H1 (cell line): Measurements from ENCODE around the gene FHL5. TPM values are rescaled to one million over a fixed set of nuclear protein-coding genes. Genes with fewer than 3 reads are reported as not detected.
A peak's percentile ranks its signal among the peaks of the same experiment; 100 is the strongest.

Source experiments
- CTCF ChIA-PET: fragments of 300-600 bp; sonication (Branson Sonifier 250); formaldehyde crosslinking; loops from one replicate; lab custom pipeline; 2021; ENCODE audit not compliant: partially characterized antibody; lab: Charles Lee
- POLR2A ChIA-PET: fragments of 300-600 bp; sonication (Branson Sonifier 250); formaldehyde crosslinking; loops from one replicate; lab custom pipeline; 2021; ENCODE audit warnings: inconsistent platforms; ENCODE audit not compliant: partially characterized antibody; lab: Charles Lee
- DNase-seq, 2 experiments: peaks; one replicate each; pipeline versions ENCODE4 v3.0.0 to v3.0.0-alpha.2; 2010 to 2022; ENCODE audit warnings: low spot score in 2 of 2, low read depth in 1 of 2, mixed read lengths in 1 of 2
- FAIRE-seq: peaks from 2 replicates; lab custom pipeline; 2011; peaks lifted over from hg19 to GRCh38; lab: Jason Lieb, UNC
- H2AFZ ChIP-seq: 2 replicates; pipeline ENCODE4 v1.8.1; 2012; ENCODE audit warnings: low read length, inconsistent platforms
- H2AK5ac ChIP-seq: 2 replicates; pipeline ENCODE4 v1.6.1; 2013; ENCODE audit warnings: low read depth, low read length
- H2BK120ac ChIP-seq: replicated peaks from 2 replicates; pipeline ENCODE3; 2013; ENCODE audit warnings: low read depth, low read length, inconsistent platforms
- H2BK12ac ChIP-seq: 2 replicates; pipeline ENCODE4 v1.6.1; 2013; ENCODE audit warnings: low read depth, low read length
- H2BK15ac ChIP-seq: 2 replicates; pipeline ENCODE4 v1.6.1; 2013; ENCODE audit warnings: low read length
- H2BK20ac ChIP-seq: 2 replicates; pipeline ENCODE4 v1.6.1; 2013; ENCODE audit warnings: low read length
- H2BK5ac ChIP-seq: 2 replicates; pipeline ENCODE4 v1.6.1; 2013; ENCODE audit warnings: low read depth, low read length
- H3K14ac ChIP-seq: 2 replicates; pipeline ENCODE4 v1.6.1; 2013; ENCODE audit warnings: inconsistent platforms; ENCODE audit not compliant: insufficient read length
- H3K18ac ChIP-seq: 2 replicates; pipeline ENCODE4 v1.6.1; 2013; ENCODE audit warnings: low read length; ENCODE audit errors: extremely low read depth
- H3K23ac ChIP-seq: 2 replicates; pipeline ENCODE4 v1.6.1; 2013; ENCODE audit warnings: inconsistent platforms; ENCODE audit not compliant: insufficient read length
- H3K23me2 ChIP-seq: 2 replicates; pipeline ENCODE4 v1.6.1; 2013; ENCODE audit warnings: low read depth, low read length
- H3K27ac ChIP-seq: 2 replicates; pipeline ENCODE4 v1.6.1; 2011; ENCODE audit warnings: low read depth, low read length, inconsistent platforms
- H3K27me3 ChIP-seq, 4 experiments: replicated peaks in 1 of 4; 1 replicate in 1 of 4; 2 replicates in 3 of 4; pipeline versions ENCODE4 v1.6.1 to v1.8.1; 2011 to 2013; ENCODE audit warnings: low read length in 3 of 4, mild to moderate bottlenecking in 3 of 4, inconsistent platforms in 2 of 4, mixed read lengths in 2 of 4, moderate library complexity in 1 of 4; ENCODE audit not compliant: control insufficient read depth in 3 of 4, insufficient read depth in 3 of 4; ENCODE audit errors: extremely low read depth in 1 of 4
- H3K36me3 ChIP-seq, 4 experiments: 2 replicates each; pipeline versions ENCODE4 v1.6.1 to v1.8.1; 2011 to 2013; ENCODE audit warnings: mild to moderate bottlenecking in 4 of 4, low read length in 3 of 4, moderate library complexity in 2 of 4, control low read depth in 1 of 4, inconsistent platforms in 1 of 4; ENCODE audit not compliant: insufficient read depth in 4 of 4, control insufficient read depth in 2 of 4
- H3K4ac ChIP-seq: replicated peaks from 2 replicates; pipeline ENCODE3; 2013; ENCODE audit warnings: low read length, low read depth, mixed read lengths, inconsistent platforms; ENCODE audit not compliant: insufficient read length
- H3K4me1 ChIP-seq, 4 experiments: replicated peaks in 1 of 4; 1 replicate in 1 of 4; 2 replicates in 3 of 4; pipeline versions ENCODE4 v1.6.1 to v1.8.1; 2011 to 2013; ENCODE audit warnings: low read length in 3 of 4, inconsistent platforms in 2 of 4, mixed read lengths in 1 of 4; ENCODE audit not compliant: insufficient read depth in 4 of 4, control insufficient read depth in 3 of 4
- H3K4me2 ChIP-seq, 2 experiments: 2 replicates each; pipeline versions ENCODE4 v1.6.1 to v1.8.1; 2011 to 2013; ENCODE audit warnings: low read depth in 2 of 2, low read length in 2 of 2, control low read depth in 1 of 2, inconsistent platforms in 1 of 2, mild to moderate bottlenecking in 1 of 2; ENCODE audit not compliant: insufficient read depth in 1 of 2
- H3K4me3 ChIP-seq, 4 experiments: fragments of 200-600, 300-600 bp in 1 of 4; sonication (generic), shearing (Covaris generic), sonication (Bioruptor Twin) in 1 of 4; 2 replicates each; pipeline versions ENCODE4 v1.5.1 to v1.8.1; 2011 to 2016; ENCODE audit warnings: low read length in 4 of 4, low read depth in 3 of 4, control low read depth in 2 of 4, inconsistent platforms in 2 of 4, mild to moderate bottlenecking in 2 of 4, mixed read lengths in 1 of 4, moderate library complexity in 1 of 4; ENCODE audit not compliant: insufficient read depth in 2 of 4; ENCODE audit errors: extremely low read depth in 1 of 4
- H3K56ac ChIP-seq: replicated peaks from 2 replicates; pipeline ENCODE3; 2013; ENCODE audit warnings: low read depth, mild to moderate bottlenecking, mixed read lengths, low read length, inconsistent platforms; ENCODE audit not compliant: insufficient read length
- H3K79me1 ChIP-seq: 2 replicates; pipeline ENCODE4 v1.6.1; 2013; ENCODE audit warnings: low read depth, low read length, control low read depth
- H3K79me2 ChIP-seq, 2 experiments: 2 replicates each; pipeline versions ENCODE4 v1.6.1 to v1.8.1; 2012 to 2013; ENCODE audit warnings: low read length in 2 of 2, mild to moderate bottlenecking in 2 of 2, inconsistent platforms in 1 of 2; ENCODE audit not compliant: insufficient read depth in 2 of 2, control insufficient read depth in 1 of 2
- H3K9ac ChIP-seq, 4 experiments: replicated peaks in 1 of 4; 1 replicate in 1 of 4; 2 replicates in 3 of 4; pipeline versions ENCODE4 v1.6.1 to v1.8.1; 2011 to 2013; ENCODE audit warnings: low read depth in 3 of 4, low read length in 3 of 4, control low read depth in 2 of 4, mild to moderate bottlenecking in 2 of 4, moderate library complexity in 2 of 4, inconsistent platforms in 1 of 4; ENCODE audit errors: extremely low read depth in 1 of 4
- H3K9me3 ChIP-seq, 2 experiments: 2 replicates each; pipeline versions ENCODE4 v1.6.1 to v1.8.1; 2012 to 2013; ENCODE audit warnings: mild to moderate bottlenecking in 2 of 2, moderate library complexity in 2 of 2, control low read depth in 1 of 2, inconsistent platforms in 1 of 2, low read depth in 1 of 2, low read length in 1 of 2, mixed read lengths in 1 of 2; ENCODE audit not compliant: insufficient read depth in 2 of 2
- H4K20me1 ChIP-seq, 2 experiments: replicated peaks in 1 of 2; 2 replicates each; pipeline versions ENCODE3 to v1.8.1; 2011 to 2013; ENCODE audit warnings: inconsistent platforms in 2 of 2, low read length in 2 of 2, mild to moderate bottlenecking in 1 of 2; ENCODE audit not compliant: insufficient read depth in 2 of 2, control insufficient read depth in 1 of 2
- H4K5ac ChIP-seq: 2 replicates; pipeline ENCODE4 v1.6.1; 2013; ENCODE audit warnings: low read length, low read depth, mixed read lengths, inconsistent platforms; ENCODE audit not compliant: insufficient read length
- H4K8ac ChIP-seq: 2 replicates; pipeline ENCODE4 v1.8.0; 2013; ENCODE audit warnings: mild to moderate bottlenecking, moderate library complexity, low read length, inconsistent platforms; ENCODE audit not compliant: insufficient read depth; ENCODE audit errors: extremely low read depth
- H4K91ac ChIP-seq: replicated peaks from 2 replicates; pipeline ENCODE3; 2013; ENCODE audit warnings: low read length, mixed read lengths, inconsistent platforms; ENCODE audit not compliant: insufficient read length
- BRCA1 ChIP-seq: IDR thresholded peaks from 2 replicates; pipeline ENCODE4 v1.6.1; 2012; ENCODE audit warnings: low read depth, low read length, improper control_type of control experiment
- CTBP2 ChIP-seq: IDR thresholded peaks from 2 replicates; pipeline ENCODE4 v1.7.0; 2011; ENCODE audit warnings: borderline replicate concordance, mild to moderate bottlenecking, moderate library complexity, mixed read lengths, low read length; ENCODE audit not compliant: insufficient read depth, insufficient read length
- EZH2 ChIP-seq: fragments of 200-600 bp; sonication (generic); IDR thresholded peaks from 2 replicates; pipeline ENCODE4 v1.7.1; 2012; ENCODE audit warnings: low read depth, mild to moderate bottlenecking, moderate library complexity, low read length, inconsistent platforms; ENCODE audit not compliant: severe bottlenecking
- FOSL1 ChIP-seq: IDR thresholded peaks from 2 replicates; pipeline ENCODE4 v1.6.1; 2011; ENCODE audit warnings: mild to moderate bottlenecking, low read depth, low read length, moderate library complexity; ENCODE audit not compliant: insufficient read depth
- HDAC2 ChIP-seq, 2 experiments: fragments of 300-600 bp in 1 of 2; sonication (generic) in 1 of 2; IDR thresholded peaks; 2 replicates each; pipeline ENCODE4 v1.6.1; 2011 to 2012; ENCODE audit warnings: low read depth in 2 of 2, low read length in 2 of 2, mild to moderate bottlenecking in 2 of 2, moderate library complexity in 2 of 2, borderline replicate concordance in 1 of 2, inconsistent platforms in 1 of 2
- KDM4A ChIP-seq: IDR thresholded peaks from one replicate; pipeline ENCODE4 v1.7.1; 2012; ENCODE audit warnings: low read depth, mild to moderate bottlenecking, moderate library complexity, low read length, inconsistent platforms; ENCODE audit not compliant: severe bottlenecking
- POLR2A ChIP-seq, 2 experiments: IDR thresholded peaks; 1 replicate in 1 of 2; 2 replicates in 1 of 2; pipeline ENCODE4 v1.6.1; 2011; ENCODE audit warnings: low read depth in 2 of 2, low read length in 2 of 2, mild to moderate bottlenecking in 2 of 2; ENCODE audit errors: control extremely low read depth in 1 of 2
- RXRA ChIP-seq: IDR thresholded peaks from 2 replicates; pipeline ENCODE4 v1.6.1; 2011; ENCODE audit warnings: low read depth, mild to moderate bottlenecking, low read length, moderate library complexity; ENCODE audit not compliant: insufficient read depth
- SIRT6 ChIP-seq: IDR thresholded peaks from one replicate; pipeline ENCODE4 v1.7.1; 2012; ENCODE audit warnings: low read length, inconsistent platforms
- SP1 ChIP-seq: IDR thresholded peaks from 2 replicates; pipeline ENCODE4 v1.6.1; 2011; ENCODE audit warnings: low read depth, low read length
- TAF1 ChIP-seq: IDR thresholded peaks from 2 replicates; pipeline ENCODE4 v1.6.1; 2011; ENCODE audit warnings: mild to moderate bottlenecking, low read depth, low read length
- TBP ChIP-seq: IDR thresholded peaks from 2 replicates; pipeline ENCODE4 v1.6.1; 2011; ENCODE audit warnings: low read depth, low read length, improper control_type of control experiment
- WGBS, 2 experiments: shearing (Covaris generic) in 1 of 2; methylation state at CpG; one replicate each; pipeline versions ENCODE4 v1.1.6 to v1.1.7; 2013 to 2015; ENCODE audit warnings: low lambda C conversion rate in 2 of 2, mixed read lengths in 2 of 2, inconsistent platforms in 1 of 2, low coverage in 1 of 2, missing lambda C conversion rate in 1 of 2; ENCODE audit not compliant: insufficient replicate concordance in 2 of 2, insufficient coverage in 1 of 2, insufficient read length in 1 of 2; ENCODE audit errors: extremely low coverage in 1 of 2, missing lambda C conversion rate in 1 of 2; 5-methylcytosine and 5-hydroxymethylcytosine counted together
- polyA plus RNA-seq, 7 experiments: library from polyadenylated mRNA; depleted of rRNA in 3 of 7; stranded (reverse) in 5 of 7; unstranded in 2 of 7; fragments of >200 nt in 5 of 7; fragments of 200-250 nt in 2 of 7; gene quantifications; 1 replicate in 5 of 7; 2 replicates in 1 of 7; 4 replicates in 1 of 7; pipeline versions ENCODE4 v1.2.1 to v1.2.3, GENCODE V29; 2011 to 2013; ENCODE audit warnings: missing spikeins in 2 of 7, mixed read lengths in 2 of 7
- total RNA-seq: library from RNA; stranded (reverse); fragmentation: NEBNext Ultra II Directional; extraction: Animal tissue kit (Norgen Biotek cat#: 25700); gene quantifications from 2 replicates; pipeline ENCODE4 v1.2.1, GENCODE V29; 2021
- TF ChIP-seq, protein P1 (sequence below): IDR thresholded peaks from 2 replicates; pipeline ENCODE4 v1.6.1; 2012; ENCODE audit warnings: inconsistent platforms

Gene FHL5
- total and polyA plus RNA-seq, 2 of the 8 experiments (the other 6 are each of a cell fraction or from before 2014, with no cell fraction given) = not detected

- FAIRE-seq (no peak), DNase-seq (no peak)
- 60% methylated on average over 5 of the region's 5 CpGs; no CpG with 5 or more reads in 1 of the 2 experiments for WGBS, 2 experiments
- H2BK15ac ChIP-seq = no peak overlapping the region
- ChIA-PET POLR2A (interaction anchor here (0.7 to 1.0 kb wide), 2 partner anchors 9 to 54 kb away, joined by 3 to 7 read pairs; no protein-coding TSS in a partner anchor), CTCF (interaction anchor here (0.6 kb wide), 1 partner anchor 537 kb away, joined by 3 read pairs; no protein-coding TSS in a partner anchor)
- H3K27me3 ChIP-seq = no peaks in the 10 kb centered on the region
- H4K5ac ChIP-seq = no peak overlapping the region
- no peak overlapping the region for H3K23ac ChIP-seq
- H3K14ac ChIP-seq = no peak overlapping the region
- H3K56ac ChIP-seq = no peak overlapping the region
- H4K20me1 ChIP-seq = no peaks in the 10 kb centered on the region
- peaks cover 0 to 10% (median 1%) of the 10 kb centered on the region in 4 experiments; a peak in 3 of 8 replicates for H3K36me3 ChIP-seq
- H2BK12ac ChIP-seq = no peak overlapping the region
- no peak overlapping the region for H2AFZ ChIP-seq
- peak overlapping the region; percentile 95; the same call in 1 of the 2 replicates for H3K27ac ChIP-seq
- H4K8ac ChIP-seq = no peak overlapping the region
- H3K23me2 ChIP-seq = no peaks in the 10 kb centered on the region; the same call in 1 of the 2 replicates
- no peak overlapping the region for H2AK5ac ChIP-seq
- H3K4me3 ChIP-seq = peak overlapping the region; percentile 78 to 96 (median 90)
- H3K18ac ChIP-seq = no peak overlapping the region
- no peaks in the 10 kb centered on the region for H3K9me3 ChIP-seq
- H4K91ac ChIP-seq = no peak overlapping the region
- H3K4me1 ChIP-seq = peaks cover 0 to 7% (median 2%) of the 10 kb centered on the region in 4 experiments; a peak in 2 of 7 replicates
- no peak overlapping the region for H3K4ac ChIP-seq
- H2BK5ac ChIP-seq = no peak overlapping the region
- H3K79me1 ChIP-seq = no peaks in the 10 kb centered on the region
- H3K4me2 ChIP-seq = peak overlapping the region; percentile 79 to 83
- peaks cover 0 to 14% of the 10 kb centered on the region in 2 experiments; a peak in 2 of 4 replicates for H3K79me2 ChIP-seq
- H2BK20ac ChIP-seq = no peak overlapping the region
- no peak overlapping the region for H2BK120ac ChIP-seq
- peak overlapping the region; percentile 77 to 97 (median 95) for H3K9ac ChIP-seq
- TF ChIP-seq BRCA1 = no peak
- TF ChIP-seq EZH2 = no peak
- TF ChIP-seq KDM4A = no peak
- TF ChIP-seq HDAC2 (IDR thresholded peaks at IDR 0.05; ENCODE audit: borderline replicate concordance in 1 of 2, low read depth in 2 of 2, low read length in 2 of 2) = no peak
- no peak for TF ChIP-seq TBP
- no peak for TF ChIP-seq RXRA
- no peak for TF ChIP-seq TAF1
- TF ChIP-seq SIRT6 = no peak
- TF ChIP-seq CTBP2 = no peak
- TF ChIP-seq SP1 = no peak
- TF ChIP-seq POLR2A (IDR thresholded peaks at IDR 0.05; ENCODE audit: control extremely low read depth in 1 of 2, low read depth in 2 of 2, low read length in 2 of 2) = no peak
- TF ChIP-seq, protein P1, sequence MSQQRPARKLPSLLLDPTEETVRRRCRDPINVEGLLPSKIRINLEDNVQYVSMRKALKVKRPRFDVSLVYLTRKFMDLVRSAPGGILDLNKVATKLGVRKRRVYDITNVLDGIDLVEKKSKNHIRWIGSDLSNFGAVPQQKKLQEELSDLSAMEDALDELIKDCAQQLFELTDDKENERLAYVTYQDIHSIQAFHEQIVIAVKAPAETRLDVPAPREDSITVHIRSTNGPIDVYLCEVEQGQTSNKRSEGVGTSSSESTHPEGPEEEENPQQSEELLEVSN = no peak
- TF ChIP-seq FOSL1 = no peak
These were observed 40.4 kb upstream of the FHL5 start for GRCh38 chr6:96522465-96523009.
